AG10803 (cell line): ENCODE measurements around the gene TMEM129.

Experiments used
- DNase-seq: peaks from one replicate; pipeline ENCODE4 v3.0.0; 2010; ENCODE audit warnings: low read depth
- H3K4me3 ChIP-seq: 2 replicates; pipeline ENCODE4 v1.5.1; 2011; ENCODE audit warnings: mild to moderate bottlenecking, low read length, control low read depth
- CTCF ChIP-seq: conservative IDR thresholded peaks from 2 replicates; pipeline ENCODE4 v1.5.1; 2011; ENCODE audit warnings: mild to moderate bottlenecking, low read length, control low read depth, inconsistent platforms

The TMEM129 gene

GRCh38 chr4:1670279-1670678 is 50.8 kb downstream of the TMEM129 start:
- no peak for TF ChIP-seq CTCF
- no peak overlapping the region for H3K4me3 ChIP-seq
- DNase-seq = no peak

DNA sequence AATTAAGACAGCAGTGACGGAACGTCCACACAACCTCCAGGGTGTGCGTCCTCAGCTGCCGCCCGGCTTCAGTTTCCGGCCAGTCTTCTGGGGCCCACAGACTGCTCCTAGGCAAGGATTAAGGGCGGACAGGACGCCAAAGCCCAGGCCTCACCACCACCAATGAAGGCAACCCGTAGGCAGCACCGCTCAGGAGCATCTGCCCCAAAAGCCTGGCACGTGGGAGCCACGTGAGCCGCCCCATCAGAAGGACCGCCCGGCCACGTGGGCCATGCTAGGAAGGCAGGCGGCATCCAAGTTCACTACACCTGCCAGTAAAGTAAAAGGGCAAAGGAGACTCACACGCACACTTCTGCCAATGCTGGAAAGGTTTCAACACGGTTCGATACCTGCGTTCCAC is 51.3 kb downstream of the TMEM129 start:
- no peak for TF ChIP-seq CTCF
- H3K4me3 ChIP-seq = no peak overlapping the region
- no peak for DNase-seq

DNA sequence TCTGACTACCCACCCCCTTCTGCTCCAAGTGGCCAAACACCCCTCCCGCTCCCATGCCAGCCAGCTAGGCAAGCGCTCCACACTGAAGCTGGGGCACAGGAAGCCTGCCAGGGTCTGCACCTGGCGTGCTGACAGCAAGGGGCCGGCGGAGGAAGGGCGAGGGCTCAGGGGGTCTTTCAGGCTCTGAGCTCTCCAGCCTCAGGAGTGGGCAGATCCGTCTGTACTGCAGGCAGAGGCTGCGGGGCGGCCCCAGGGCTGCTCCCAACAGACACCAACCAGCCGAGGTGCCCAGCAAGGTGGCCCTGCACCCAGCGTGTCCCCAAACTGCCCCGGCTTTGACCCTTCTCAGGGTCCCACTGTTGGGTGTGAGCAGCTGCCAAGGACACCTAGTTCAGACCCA is 51.9 kb downstream of the TMEM129 start:
- H3K4me3 ChIP-seq = no peak overlapping the region
- no peak for DNase-seq
- no peak for TF ChIP-seq CTCF

GRCh38 chr4:1668488-1668840 is 52.7 kb downstream of the TMEM129 start:
- no peak overlapping the region for H3K4me3 ChIP-seq

GRCh38 chr4:1667273-1667672 is 53.9 kb downstream of the TMEM129 start:
- no peak overlapping the region for H3K4me3 ChIP-seq
- no peak for DNase-seq
- TF ChIP-seq CTCF = no peak

More at GRCh38 chr4:1668488-1668840, 52.7 kb downstream of the TMEM129 start:
- no peak for TF ChIP-seq CTCF
- no peak for DNase-seq

- DNase-seq = no peak
- no peak for TF ChIP-seq CTCF
- H3K4me3 ChIP-seq = no peak overlapping the region
These were observed 54.7 kb downstream of the TMEM129 start for GRCh38 chr4:1666391-1666790.
